IMR-90 (cell line): ENCODE measurements around the gene SLC25A51. TPM values are rescaled to one million over a fixed set of nuclear protein-coding genes. Genes with fewer than 3 reads are reported as not detected.

Experiments used
- ATAC-seq: fragments of 200-7000 bp; cut with Tn5 transposase; 2 replicates; pipeline ENCODE4 v1.9.1; 2020; ENCODE audit warnings: low read depth, mild to moderate bottlenecking, moderate library complexity
- BruUV-seq: library from RNA; stranded (reverse); fragments of 400-500 nt; replicated peaks from 2 replicates; lab custom pipeline; 2021; lab: Mats Ljungman, UMichigan
- CTCF ChIA-PET: fragments of 300-600 bp; formaldehyde crosslinking; extraction: SDS; loops from one replicate; lab custom pipeline; 2021; ENCODE audit warnings: antibody characterized with exemption; lab: Yijun Ruan, JAX
- POLR2A ChIA-PET: fragments of 300-600 bp; sonication (Branson Sonifier 250); formaldehyde crosslinking; loops from one replicate; lab custom pipeline; 2022; ENCODE audit warnings: antibody characterized with exemption; ENCODE audit not compliant: unreplicated experiment; lab: Charles Lee
- DNase-seq: peaks from one replicate; pipeline ENCODE4 v3.0.0; 2013
- H2AFZ ChIP-seq: replicated peaks from 2 replicates; pipeline ENCODE3; 2013; ENCODE audit warnings: low read length, mild to moderate bottlenecking; ENCODE audit not compliant: poor library complexity
- H2AK5ac ChIP-seq: 2 replicates; pipeline ENCODE4 v1.6.1; 2013; ENCODE audit warnings: low read depth, low read length, inconsistent platforms
- H2AK9ac ChIP-seq: replicated peaks from 2 replicates; pipeline ENCODE3; 2013; ENCODE audit warnings: mild to moderate bottlenecking, low read depth, low read length, moderate library complexity; ENCODE audit not compliant: poor library complexity
- H2BK120ac ChIP-seq: 2 replicates; pipeline ENCODE4 v1.6.1; 2013; ENCODE audit warnings: low read depth, low read length, inconsistent platforms
- H2BK15ac ChIP-seq: 3 replicates; pipeline ENCODE4 v1.6.1; 2013; ENCODE audit warnings: low read depth, low read length, inconsistent platforms
- H2BK20ac ChIP-seq: 2 replicates; pipeline ENCODE4 v1.6.1; 2013; ENCODE audit warnings: low read depth, mild to moderate bottlenecking, inconsistent platforms, low read length, moderate library complexity
- H2BK5ac ChIP-seq: 2 replicates; pipeline ENCODE4 v1.6.1; 2013; ENCODE audit warnings: mild to moderate bottlenecking, low read depth, low read length, inconsistent platforms; ENCODE audit not compliant: poor library complexity, severe bottlenecking
- H3K14ac ChIP-seq: replicated peaks from 2 replicates; pipeline ENCODE4 v1.6.1; 2013; ENCODE audit warnings: low read depth, low read length, inconsistent platforms
- H3K18ac ChIP-seq: 2 replicates; pipeline ENCODE4 v1.6.1; 2013; ENCODE audit warnings: low read depth, low read length, control low read depth
- H3K23ac ChIP-seq: 2 replicates; pipeline ENCODE4 v1.6.1; 2013; ENCODE audit warnings: low read depth, low read length, inconsistent platforms
- H3K27ac ChIP-seq: 2 replicates; pipeline ENCODE4 v1.5.1; 2013; ENCODE audit warnings: mild to moderate bottlenecking, control low read depth, low read length; ENCODE audit not compliant: insufficient read depth
- H3K27me3 ChIP-seq: 2 replicates; pipeline ENCODE4 v1.6.1; 2013; ENCODE audit warnings: low read length; ENCODE audit not compliant: control insufficient read depth, insufficient read depth
- H3K36me3 ChIP-seq: 2 replicates; pipeline ENCODE4 v1.6.1; 2013; ENCODE audit warnings: low read length, mixed read lengths; ENCODE audit not compliant: control insufficient read depth, insufficient read depth
- H3K4ac ChIP-seq: 2 replicates; pipeline ENCODE4 v1.6.1; 2013; ENCODE audit warnings: low read depth, low read length, inconsistent platforms
- H3K4me1 ChIP-seq: 2 replicates; pipeline ENCODE4 v1.6.1; 2013; ENCODE audit warnings: low read length, mixed read lengths; ENCODE audit not compliant: control insufficient read depth, insufficient read depth
- H3K4me2 ChIP-seq: 2 replicates; pipeline ENCODE4 v1.6.1; 2013; ENCODE audit warnings: low read depth, mild to moderate bottlenecking, control low read depth, low read length, moderate library complexity
- H3K4me3 ChIP-seq: 2 replicates; pipeline ENCODE4 v1.5.1; 2013; ENCODE audit warnings: low read depth, mild to moderate bottlenecking, control low read depth, low read length, moderate library complexity; ENCODE audit not compliant: insufficient read depth
- H3K56ac ChIP-seq: 2 replicates; pipeline ENCODE4 v1.6.1; 2013; ENCODE audit warnings: low read length, inconsistent platforms; ENCODE audit not compliant: insufficient read depth; ENCODE audit errors: extremely low read depth
- H3K79me1 ChIP-seq, 2 experiments: 2 replicates each; pipeline ENCODE4 v1.6.1; 2013; ENCODE audit warnings: low read length in 2 of 2, inconsistent platforms in 1 of 2, low read depth in 1 of 2
- H3K9ac ChIP-seq: 2 replicates; pipeline ENCODE4 v1.6.1; 2013; ENCODE audit warnings: low read depth, low read length, control low read depth
- H3K9me1 ChIP-seq: 2 replicates; pipeline ENCODE4 v1.6.1; 2013; ENCODE audit warnings: low read length, inconsistent platforms; ENCODE audit not compliant: insufficient read depth
- H3K9me3 ChIP-seq: 2 replicates; pipeline ENCODE4 v1.6.1; 2013; ENCODE audit warnings: low read length; ENCODE audit not compliant: control insufficient read depth, insufficient read depth
- H4K20me1 ChIP-seq: 2 replicates; pipeline ENCODE4 v1.6.1; 2013; ENCODE audit warnings: low read length, inconsistent platforms; ENCODE audit not compliant: insufficient read depth
- H4K5ac ChIP-seq: 2 replicates; pipeline ENCODE4 v1.6.1; 2013; ENCODE audit warnings: mild to moderate bottlenecking, low read depth, low read length, control low read depth
- H4K8ac ChIP-seq, 2 experiments: 2 replicates each; pipeline ENCODE4 v1.6.1; 2013; ENCODE audit warnings: low read depth in 2 of 2, low read length in 2 of 2, control low read depth in 1 of 2, inconsistent platforms in 1 of 2
- H4K91ac ChIP-seq: 2 replicates; pipeline ENCODE4 v1.6.1; 2013; ENCODE audit warnings: low read depth, low read length, inconsistent platforms; ENCODE audit not compliant: insufficient read depth
- FOS ChIP-seq: fragments of 150-350 bp; IDR thresholded peaks from 2 replicates; pipeline ENCODE4 v1.6.1; 2016; ENCODE audit warnings: low read depth, low read length
- MAZ ChIP-seq: IDR thresholded peaks from 2 replicates; pipeline ENCODE4 v1.6.1; 2012; ENCODE audit warnings: low read depth, mild to moderate bottlenecking, low read length, improper control_type of control experiment, moderate library complexity, borderline replicate concordance
- RAD21 ChIP-seq: IDR thresholded peaks from 2 replicates; pipeline ENCODE4 v1.6.1; 2012; ENCODE audit warnings: low read length, improper control_type of control experiment
- RFX5 ChIP-seq: IDR thresholded peaks from 2 replicates; pipeline ENCODE4 v1.8.0; 2012; ENCODE audit warnings: low read depth, mild to moderate bottlenecking, low read length, moderate library complexity
- WGBS, 2 experiments: methylation state at CpG; one replicate each; pipeline versions ENCODE4 v1.1.5 to v1.1.7; 2013; ENCODE audit warnings: missing lambda C conversion rate in 2 of 2; ENCODE audit not compliant: insufficient read length in 1 of 2; ENCODE audit errors: extremely low coverage in 2 of 2; 5-methylcytosine and 5-hydroxymethylcytosine counted together
- dilution Hi-C: fragments of 300-500 bp; cut with HindIII; formaldehyde crosslinking; loops from one replicate; pipeline ENCODE4 v1.14.3; 2018; ENCODE audit warnings: low sequenced_read_pairs; ENCODE audit not compliant: unreplicated experiment
- in situ Hi-C: fragments of 300-500 bp; cut with MboI; formaldehyde crosslinking; loops from 3 replicates; pipeline ENCODE4 v1.14.3; 2019; ENCODE audit warnings: low sequenced_read_pairs, inconsistent platforms, mixed read lengths
- intact Hi-C: fragments of 100-400 bp; cut with micrococcal nuclease; formaldehyde crosslinking; loops from 2 replicates; pipeline ENCODE4 v1.10.0; 2022
- polyA plus RNA-seq, 3 experiments: library from polyadenylated mRNA; depleted of rRNA; stranded (reverse); fragments of >200 nt; gene quantifications; 2 replicates each; pipeline ENCODE4 v1.2.3, GENCODE V29; 2012; ENCODE audit warnings: low replicate concordance in 1 of 3
- total RNA-seq: library from RNA; depleted of rRNA; stranded (reverse); fragments of >200 nt; gene quantifications from 2 replicates; pipeline ENCODE4 v1.2.3, GENCODE V29; 2012

The SLC25A51 gene
- total and polyA plus RNA-seq, 2 of the 4 experiments (the other 2 are of a cell fraction) = 14.1 to 81.6 TPM

DNA sequence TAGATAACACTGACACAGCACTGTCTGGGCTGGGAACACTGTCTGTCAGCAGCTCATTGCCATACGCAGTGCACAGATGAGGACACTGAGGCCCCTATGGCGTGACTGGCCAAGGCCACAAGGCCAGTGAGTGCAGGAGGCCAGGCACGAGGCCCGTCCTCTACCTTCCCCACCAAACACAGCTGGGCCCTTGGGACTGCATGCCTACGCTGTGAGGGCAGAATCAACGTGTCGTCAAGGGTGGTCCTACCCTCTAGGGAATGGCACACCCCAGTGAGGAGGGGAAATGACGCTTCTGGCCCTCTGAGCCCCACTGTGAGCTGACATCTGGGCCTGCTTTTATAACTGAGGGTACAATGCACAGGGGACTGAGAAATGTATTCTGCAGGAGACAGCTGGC is 42.1 kb upstream of the SLC25A51 start:
- Histone ChIP-seq H3K9ac (no peak overlapping the region), H3K9me3 (no peaks in the 10 kb centered on the region), H3K27me3 (no peaks in the 10 kb centered on the region), H3K36me3 (peaks cover 66% of the 10 kb centered on the region), H3K4me3 (no peak overlapping the region), H3K23ac (peak overlapping the region; percentile 55), H2AK9ac (peak overlapping the region; percentile 49), H3K79me1 (peaks cover 66 to 95% of the 10 kb centered on the region in 2 experiments), H3K4me1 (peaks cover 35% of the 10 kb centered on the region), H4K91ac (peak overlapping the region; percentile 62; the same call in 1 of the 2 replicates), H2AK5ac (peak overlapping the region; percentile 94), H3K9me1 (peaks cover 60% of the 10 kb centered on the region), H4K20me1 (peaks cover 17% of the 10 kb centered on the region; the same call in 1 of the 2 replicates), H4K5ac (no peak overlapping the region), H2BK15ac (peak overlapping the region; percentile 60; the same call in 1 of the 3 replicates), H2BK120ac (0 out of 2 replicates have a peak overlapping the region, but pooled peaks have one; percentile 78), H3K4me2 (no peak overlapping the region), H3K56ac (no peak overlapping the region), H4K8ac (peak overlapping the region; percentile 5 to 70; a peak in 2 of 4 replicates), H3K27ac (no peak overlapping the region), H2BK20ac (no peak overlapping the region; the same call in 1 of the 2 replicates), H3K14ac (peak overlapping the region; percentile 54; the same call in 1 of the 2 replicates), H3K4ac (peak overlapping the region; percentile 81), H3K18ac (no peak overlapping the region), H2BK5ac (peak overlapping the region; percentile 36), H2AFZ (peak overlapping the region; percentile 58)
- WGBS, 2 experiments = no CpG with 5 or more reads among the region's 8 CpGs
- POLR2A ChIA-PET = no interaction called here
- no TSS peak for BruUV-seq
- DNase-seq = no peak
- ATAC-seq = no peak
- dilution Hi-C loops = loop anchor here (25.0 kb wide), 1 partner anchor 116 kb away; the partner anchor contains the start of gene SHB
- CTCF ChIA-PET = no interaction called here
- no peak for TF ChIP-seq RAD21
- no peak for TF ChIP-seq FOS
- TF ChIP-seq RFX5 = no peak
- TF ChIP-seq MAZ = no peak
- intact Hi-C loops = no loop called here
- in situ Hi-C loops = no loop called here
